ENCODE data around the gene UQCRH.

DNA sequence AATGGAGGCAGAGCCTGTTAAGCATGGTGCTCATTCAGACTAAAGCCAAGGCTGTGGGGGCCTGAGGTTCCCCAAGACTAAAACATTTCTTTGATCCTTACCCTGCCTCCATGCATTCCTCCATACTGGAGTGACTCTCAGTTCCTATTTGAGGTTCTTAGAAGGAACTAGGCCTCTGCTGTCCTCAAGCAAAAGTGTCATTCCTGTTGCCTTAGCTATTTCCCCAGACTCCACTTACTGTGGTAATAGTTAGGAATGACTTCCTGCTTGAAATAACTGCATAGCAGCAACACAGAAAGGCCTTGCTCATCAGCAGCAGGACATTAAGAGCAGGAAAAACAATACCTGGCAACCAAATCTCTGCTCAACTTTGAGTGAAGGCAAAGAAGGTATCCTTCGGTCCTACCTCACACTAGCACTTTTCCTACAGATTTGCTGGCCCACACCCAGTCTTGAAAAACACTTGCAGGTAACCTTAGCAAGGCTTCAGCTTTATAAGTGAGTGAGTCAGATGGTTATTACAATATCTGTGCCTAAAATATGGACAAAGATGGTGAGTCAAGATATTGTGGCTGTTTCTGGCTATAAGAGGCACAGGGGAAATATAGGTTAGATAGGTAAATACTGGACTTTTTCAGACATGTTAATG, 14.9 kb upstream of the UQCRH start:
- TF ChIP-seq, protein P1, sequence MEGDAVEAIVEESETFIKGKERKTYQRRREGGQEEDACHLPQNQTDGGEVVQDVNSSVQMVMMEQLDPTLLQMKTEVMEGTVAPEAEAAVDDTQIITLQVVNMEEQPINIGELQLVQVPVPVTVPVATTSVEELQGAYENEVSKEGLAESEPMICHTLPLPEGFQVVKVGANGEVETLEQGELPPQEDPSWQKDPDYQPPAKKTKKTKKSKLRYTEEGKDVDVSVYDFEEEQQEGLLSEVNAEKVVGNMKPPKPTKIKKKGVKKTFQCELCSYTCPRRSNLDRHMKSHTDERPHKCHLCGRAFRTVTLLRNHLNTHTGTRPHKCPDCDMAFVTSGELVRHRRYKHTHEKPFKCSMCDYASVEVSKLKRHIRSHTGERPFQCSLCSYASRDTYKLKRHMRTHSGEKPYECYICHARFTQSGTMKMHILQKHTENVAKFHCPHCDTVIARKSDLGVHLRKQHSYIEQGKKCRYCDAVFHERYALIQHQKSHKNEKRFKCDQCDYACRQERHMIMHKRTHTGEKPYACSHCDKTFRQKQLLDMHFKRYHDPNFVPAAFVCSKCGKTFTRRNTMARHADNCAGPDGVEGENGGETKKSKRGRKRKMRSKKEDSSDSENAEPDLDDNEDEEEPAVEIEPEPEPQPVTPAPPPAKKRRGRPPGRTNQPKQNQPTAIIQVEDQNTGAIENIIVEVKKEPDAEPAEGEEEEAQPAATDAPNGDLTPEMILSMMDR (IDR thresholded peaks at IDR 0.05), result no peak
- TF ChIP-seq POLR2AphosphoS5 (IDR thresholded peaks at IDR 0.05) (no peak), POLR2A (IDR thresholded peaks at IDR 0.05) (no peak)

Data from prostate gland (tissue), 2 donors.